ENCODE data around the gene ADAP1.

The ADAP1 gene

GRCh38 chr7:974172-974571, 19.7 kb upstream of the ADAP1 start:
- H3K4me1 ChIP-seq (ENCODE audit: insufficient read depth, low read length, severe bottlenecking) = peaks cover 6% of the 10 kb centered on the region
- H2AFZ ChIP-seq (ENCODE audit: low read length) = no peak overlapping the region
- H3F3A ChIP-seq (ENCODE audit: insufficient read depth, low read length) = no peaks in the 10 kb centered on the region
- no peaks in the 10 kb centered on the region for H3K9me2 ChIP-seq (ENCODE audit: low read depth, low read length)
- peak overlapping the region; percentile 90 for H3K4me3 ChIP-seq (ENCODE audit: low read depth, low read length, poor library complexity, severe bottlenecking)
- H3K79me2 ChIP-seq (ENCODE audit: insufficient read depth, low read length) = peaks cover 10% of the 10 kb centered on the region
- H3K36me3 ChIP-seq (ENCODE audit: insufficient read depth, low read length) = peaks cover 37% of the 10 kb centered on the region
- H3K4me2 ChIP-seq (ENCODE audit: low read length) = peak overlapping the region; percentile 94
- TF ChIP-seq EZH2 (IDR thresholded peaks at IDR 0.05; ENCODE audit: borderline replicate concordance, low read length) (no peak), CTCF (IDR thresholded peaks at IDR 0.05; ENCODE audit: low read length) (no peak)
- no peak overlapping the region for H3K27ac ChIP-seq (ENCODE audit: low read depth, low read length, poor library complexity, severe bottlenecking)
- H3K9ac ChIP-seq (ENCODE audit: low read length) = peak overlapping the region; percentile 93
- H3K9me3 ChIP-seq (ENCODE audit: low read length) = no peaks in the 10 kb centered on the region
- peaks cover 4% of the 10 kb centered on the region; the same call in 1 of the 2 replicates for H3K27me3 ChIP-seq (ENCODE audit: insufficient read depth, low read length)
- H4K20me1 ChIP-seq (ENCODE audit: insufficient read depth, low read length) = no peaks in the 10 kb centered on the region; the same call in 1 of the 2 replicates

- H3K79me2 ChIP-seq (ENCODE audit: insufficient read depth, low read length) = peaks cover 10% of the 10 kb centered on the region
- H3F3A ChIP-seq (ENCODE audit: insufficient read depth, low read length) = no peaks in the 10 kb centered on the region
- H3K9me2 ChIP-seq (ENCODE audit: low read depth, low read length) = no peaks in the 10 kb centered on the region
- no peak overlapping the region for H3K27ac ChIP-seq (ENCODE audit: low read depth, low read length, poor library complexity, severe bottlenecking)
- peaks cover 46% of the 10 kb centered on the region for H3K36me3 ChIP-seq (ENCODE audit: insufficient read depth, low read length)
- H3K27me3 ChIP-seq (ENCODE audit: insufficient read depth, low read length) = no peaks in the 10 kb centered on the region
- no peak overlapping the region for H2AFZ ChIP-seq (ENCODE audit: low read length)
- H3K4me1 ChIP-seq (ENCODE audit: insufficient read depth, low read length, severe bottlenecking) = peaks cover 6% of the 10 kb centered on the region
- H3K4me2 ChIP-seq (ENCODE audit: low read length) = no peak overlapping the region
- no peak for TF ChIP-seq CTCF (IDR thresholded peaks at IDR 0.05; ENCODE audit: low read length)
- no peak for TF ChIP-seq EZH2 (IDR thresholded peaks at IDR 0.05; ENCODE audit: borderline replicate concordance, low read length)
- no peaks in the 10 kb centered on the region for H3K9me3 ChIP-seq (ENCODE audit: low read length)
- H3K9ac ChIP-seq (ENCODE audit: low read length) = no peak overlapping the region
- H4K20me1 ChIP-seq (ENCODE audit: insufficient read depth, low read length) = no peaks in the 10 kb centered on the region; the same call in 1 of the 2 replicates
- no peak overlapping the region for H3K4me3 ChIP-seq (ENCODE audit: low read depth, low read length, poor library complexity, severe bottlenecking)
These were observed 18.8 kb upstream of the ADAP1 start for GRCh38 chr7:973312-973711.

- Histone ChIP-seq H3K79me2 (ENCODE audit: insufficient read depth, low read length) (peaks cover 10% of the 10 kb centered on the region), H3K9me3 (ENCODE audit: low read length) (no peaks in the 10 kb centered on the region), H2AFZ (ENCODE audit: low read length) (no peak overlapping the region), H3K9me2 (ENCODE audit: low read depth, low read length) (no peaks in the 10 kb centered on the region), H3K27me3 (ENCODE audit: insufficient read depth, low read length) (no peaks in the 10 kb centered on the region), H3K27ac (ENCODE audit: low read depth, low read length, poor library complexity, severe bottlenecking) (no peak overlapping the region), H4K20me1 (ENCODE audit: insufficient read depth, low read length) (no peaks in the 10 kb centered on the region; the same call in 1 of the 2 replicates), H3K4me3 (ENCODE audit: low read depth, low read length, poor library complexity, severe bottlenecking) (no peak overlapping the region), H3K36me3 (ENCODE audit: insufficient read depth, low read length) (peaks cover 51% of the 10 kb centered on the region), H3K4me2 (ENCODE audit: low read length) (no peak overlapping the region), H3F3A (ENCODE audit: insufficient read depth, low read length) (no peaks in the 10 kb centered on the region), H3K4me1 (ENCODE audit: insufficient read depth, low read length, severe bottlenecking) (peaks cover 6% of the 10 kb centered on the region), H3K9ac (ENCODE audit: low read length) (no peak overlapping the region)
- no peak for TF ChIP-seq CTCF (IDR thresholded peaks at IDR 0.05; ENCODE audit: low read length)
- no peak for TF ChIP-seq EZH2 (IDR thresholded peaks at IDR 0.05; ENCODE audit: borderline replicate concordance, low read length)
These were observed 18.3 kb upstream of the ADAP1 start for GRCh38 chr7:972676-973309.
